ENCODE data around the gene CASKIN1.
A peak's percentile ranks its signal among the peaks of the same experiment; 100 is the strongest.

The CASKIN1 gene

GRCh38 chr16:2232094-2232990 lies 35.9 kb upstream of the CASKIN1 start:
- DNase-seq: no peak

GRCh38 chr16:2231016-2231931 lies 34.9 kb upstream of the CASKIN1 start:
- no peak for DNase-seq

GRCh38 chr16:2230376-2230775 lies 34.0 kb upstream of the CASKIN1 start:
- no peak for DNase-seq

GRCh38 chr16:2229632-2230250 lies 33.3 kb upstream of the CASKIN1 start:
- DNase-seq: no peak

GRCh38 chr16:2229091-2229490 lies 32.7 kb upstream of the CASKIN1 start:
- no peak for DNase-seq

- DNase-seq: no peak
Measured at GRCh38 chr16:2228161-2228824, 31.9 kb upstream of the CASKIN1 start.

- no peak for DNase-seq
Measured at GRCh38 chr16:2226918-2227317, 30.5 kb upstream of the CASKIN1 start.

- DNase-seq: no peak
Measured at GRCh38 chr16:2226245-2226793, 29.9 kb upstream of the CASKIN1 start.

GRCh38 chr16:2223942-2224486 lies 27.6 kb upstream of the CASKIN1 start:
- peak; percentile 29 for DNase-seq

- peak; percentile 100 for DNase-seq
Measured at GRCh38 chr16:2223221-2223941, 27.0 kb upstream of the CASKIN1 start, which contains the start of gene E4F1. Gene E4F1, plus strand, starts transcription at chr16:2223591. Its CDS starts 23 bp downstream, at chr16:2223614.

GRCh38 chr16:2216330-2216729 lies 19.9 kb upstream of the CASKIN1 start:
- no peak for DNase-seq

GRCh38 chr16:2214719-2214968 lies 18.2 kb upstream of the CASKIN1 start, which contains the start of gene PGP:
Gene PGP, minus strand, starts transcription at chr16:2214840. Its CDS starts 63 bp downstream, at chr16:2214777.
- DNase-seq: no peak

- DNase-seq: no peak
Measured at GRCh38 chr16:2213817-2214718, 17.7 kb upstream of the CASKIN1 start.

GRCh38 chr16:2212362-2213324 lies 16.2 kb upstream of the CASKIN1 start:
- DNase-seq: no peak

GRCh38 chr16:2211923-2212347 lies 15.5 kb upstream of the CASKIN1 start:
- DNase-seq: no peak

- no peak for DNase-seq
Measured at GRCh38 chr16:2210386-2211365, 14.3 kb upstream of the CASKIN1 start, which contains the start of gene BRICD5. Gene BRICD5, minus strand, starts transcription at chr16:2210863. Its CDS starts 30 bp downstream, at chr16:2210833.

GRCh38 chr16:2210009-2210332 lies 13.6 kb upstream of the CASKIN1 start:
- DNase-seq: no peak
